ENCODE data around the gene TNNC2.

Gene TNNC2

GRCh38 chr20:45780159-45780558 is 47.0 kb downstream of the TNNC2 start:
- DNase-seq (ENCODE audit: low read depth) = no peak

- DNase-seq (ENCODE audit: low read depth) = no peak
Observed at GRCh38 chr20:45779011-45779915, 47.8 kb downstream of the TNNC2 start.

GRCh38 chr20:45776931-45777330 is 50.2 kb downstream of the TNNC2 start:
- DNase-seq (ENCODE audit: low read depth) = no peak

- no peak for DNase-seq (ENCODE audit: low read depth)
Observed at GRCh38 chr20:45775411-45775810, 51.7 kb downstream of the TNNC2 start.

- DNase-seq (ENCODE audit: low read depth) = no peak
Observed at GRCh38 chr20:45774945-45775344, 52.2 kb downstream of the TNNC2 start.
